GM19467 (cell line): ENCODE data around the gene EDC4.

Experiments
- ATAC-seq: cut with Tn5 transposase; IDR thresholded peaks from one replicate; pipeline ENCODE4 v1.9.1; 2021; ENCODE audit warnings: mild to moderate bottlenecking, moderate library complexity; ENCODE audit not compliant: unreplicated experiment

EDC4 gene

GRCh38 chr16:67930678-67931211, 57.9 kb downstream of the EDC4 start:
- ATAC-seq: no peak
